ENCODE data around the gene CCDC185.

Gene CCDC185

DNA sequence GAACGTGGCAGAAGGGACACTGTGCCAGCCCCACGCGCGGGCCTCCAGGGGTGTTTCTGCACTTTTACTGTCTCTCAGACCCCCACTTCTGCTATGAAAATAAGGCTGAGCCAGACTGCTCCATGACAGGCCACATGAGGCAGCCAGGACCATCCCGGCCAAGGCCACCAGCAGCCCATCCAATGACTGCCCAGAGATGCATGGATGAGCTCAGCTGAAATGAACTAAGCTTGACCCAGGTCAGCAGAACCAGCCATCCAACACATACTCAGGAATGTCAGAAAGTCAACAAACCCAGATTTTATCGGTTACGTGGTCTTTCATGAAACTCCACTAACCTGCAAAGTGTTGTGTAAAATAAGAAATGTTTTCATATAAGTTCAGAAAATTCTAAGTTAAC is 51.2 kb downstream of the CCDC185 start:
- DNase-seq: no peak
